Retina (tissue), 1 donor: ENCODE data around the gene SGPP1.
"Not testable (repeated sequence)": the region's sequence is repeated elsewhere in the genome, so short reads cannot be mapped to it uniquely, and the experiment has no call there.

Source experiments
- DNase-seq: peaks from one replicate; pipeline ENCODE4 v3.0.0-alpha.2; 2016

SGPP1 gene

GRCh38 chr14:63725786-63726460 is 1.9 kb downstream of the SGPP1 start:
- DNase-seq = no peak

GRCh38 chr14:63717702-63718101 is 10.2 kb downstream of the SGPP1 start:
- no peak for DNase-seq

- no peak for DNase-seq
Measured at GRCh38 chr14:63715360-63715759, 12.5 kb downstream of the SGPP1 start.

- DNase-seq = no peak
Measured at GRCh38 chr14:63713764-63714163, 14.1 kb downstream of the SGPP1 start.

GRCh38 chr14:63713058-63713457 is 14.8 kb downstream of the SGPP1 start:
- no peak for DNase-seq

GRCh38 chr14:63712123-63712522 is 15.7 kb downstream of the SGPP1 start:
- no peak for DNase-seq

GRCh38 chr14:63710497-63710896 is 17.4 kb downstream of the SGPP1 start:
- DNase-seq = no peak

GRCh38 chr14:63709589-63709988 is 18.3 kb downstream of the SGPP1 start:
- DNase-seq = no peak

GRCh38 chr14:63707216-63707615 is 20.6 kb downstream of the SGPP1 start:
- DNase-seq = no peak

- DNase-seq = no peak
Measured at GRCh38 chr14:63705561-63706070, 22.2 kb downstream of the SGPP1 start.

GRCh38 chr14:63702530-63702929 is 25.3 kb downstream of the SGPP1 start:
- DNase-seq = not testable (repeated sequence)

GRCh38 chr14:63701606-63702299 is 26.1 kb downstream of the SGPP1 start:
- no peak for DNase-seq

- no peak for DNase-seq
Measured at GRCh38 chr14:63692310-63693020, 35.4 kb downstream of the SGPP1 start.

- DNase-seq = no peak
Measured at GRCh38 chr14:63689132-63689531, 38.7 kb downstream of the SGPP1 start.

- DNase-seq = no peak
Measured at GRCh38 chr14:63686926-63687325, 40.9 kb downstream of the SGPP1 start.

GRCh38 chr14:63685401-63685800 is 42.5 kb downstream of the SGPP1 start:
- no peak for DNase-seq

- DNase-seq = no peak
Measured at GRCh38 chr14:63682727-63683593, 44.9 kb downstream of the SGPP1 start.

- no peak for DNase-seq
Measured at GRCh38 chr14:63678536-63678935, 49.3 kb downstream of the SGPP1 start.

- no peak for DNase-seq
Measured at GRCh38 chr14:63677891-63678379, 49.9 kb downstream of the SGPP1 start.

GRCh38 chr14:63676615-63677014 is 51.2 kb downstream of the SGPP1 start:
- no peak for DNase-seq

- DNase-seq = no peak
Measured at GRCh38 chr14:63673886-63674497, 53.9 kb downstream of the SGPP1 start.

GRCh38 chr14:63673255-63673654 is 54.6 kb downstream of the SGPP1 start:
- DNase-seq = no peak
